Coronary artery (tissue), 2 donors: Measurements from ENCODE around the gene CISD3.

Experiments
- DNase-seq: peaks from one replicate; pipeline ENCODE4 v3.0.0-alpha.2; 2017; ENCODE audit warnings: low spot score
- H3K27ac ChIP-seq, 2 donors: fragments of 200-600 bp; sonication (generic); one replicate each; pipeline ENCODE4 v1.5.1; 2016 to 2019
- H3K4me3 ChIP-seq: fragments of 200-600 bp; sonication (generic); 2 replicates; pipeline ENCODE4 v1.5.1; 2016; ENCODE audit warnings: mild to moderate bottlenecking, moderate library complexity
- CTCF ChIP-seq: fragments of 200-600 bp; sonication (generic); IDR thresholded peaks from one replicate; pipeline ENCODE4 v1.5.1; 2019; ENCODE audit warnings: antibody characterized with exemption

CISD3 gene

GRCh38 chr17:38730526-38731379 lies 612 bp downstream of the CISD3 start:
- TF ChIP-seq CTCF: no peak

GRCh38 chr17:38731526-38732294 lies 1.6 kb downstream of the CISD3 start:
- TF ChIP-seq CTCF: no peak
- no peak for DNase-seq
- peak overlapping the region; percentile 61 to 91 for H3K27ac ChIP-seq
- peak overlapping the region; percentile 85 for H3K4me3 ChIP-seq

More at GRCh38 chr17:38730526-38731379, 612 bp downstream of the CISD3 start:
- Histone ChIP-seq H3K27ac (peak overlapping the region; percentile 61 to 91), H3K4me3 (peak overlapping the region; percentile 85)
- peak; percentile 86 for DNase-seq

GRCh38 chr17:38732376-38733281 lies 2.5 kb downstream of the CISD3 start:
- TF ChIP-seq CTCF: no peak
- Histone ChIP-seq H3K27ac (peak overlapping the region in 1 of 2 donors; percentile 91), H3K4me3 (no peak overlapping the region)
- no peak for DNase-seq

- peak overlapping the region in 1 of 2 donors; percentile 91 for H3K27ac ChIP-seq
- no peak for DNase-seq
- no peak overlapping the region for H3K4me3 ChIP-seq
- TF ChIP-seq CTCF: no peak
Measured at GRCh38 chr17:38733282-38733981, 3.3 kb downstream of the CISD3 start.

GRCh38 chr17:38733982-38734973 lies 4.1 kb downstream of the CISD3 start:
- no peak for TF ChIP-seq CTCF
- DNase-seq: no peak
- no peak overlapping the region for H3K27ac ChIP-seq
- no peak overlapping the region for H3K4me3 ChIP-seq
